ENCODE data around the gene SCRN1. TPM values are rescaled to one million over a fixed set of nuclear protein-coding genes. Genes with fewer than 3 reads are reported as not detected.
A peak's percentile ranks its signal among the peaks of the same experiment; 100 is the strongest.

Gene SCRN1
- total RNA-seq, 1 experiment from 2014 or later: 88.6 TPM

GRCh38 chr7:29918850-29919249 is 70.8 kb downstream of the SCRN1 start:
- H2AFZ ChIP-seq (ENCODE audit: low read length): no peak overlapping the region
- no peak for DNase-seq
- H3K79me2 ChIP-seq (ENCODE audit: low read length): no peaks in the 10 kb centered on the region

GRCh38 chr7:29917641-29918040 is 72.0 kb downstream of the SCRN1 start:
- H3K4me1 ChIP-seq (ENCODE audit: low read length): peaks cover 12% of the 10 kb centered on the region
- no peak overlapping the region for H3K4me2 ChIP-seq (ENCODE audit: low read depth, low read length, poor library complexity, severe bottlenecking)
- H2AFZ ChIP-seq (ENCODE audit: low read length): no peak overlapping the region
- no peaks in the 10 kb centered on the region for H3K79me2 ChIP-seq (ENCODE audit: low read length)
- peaks cover 20% of the 10 kb centered on the region; the same call in 1 of the 2 replicates for H3K36me3 ChIP-seq (ENCODE audit: insufficient read depth, low read length)
- no peaks in the 10 kb centered on the region for H3K9me2 ChIP-seq (replicated peaks; ENCODE audit: insufficient read depth, low read length)
- H3K9ac ChIP-seq (ENCODE audit: low read length): no peak overlapping the region
- no peak overlapping the region for H3K27ac ChIP-seq (ENCODE audit: low read length)
- no peak for DNase-seq
- H3K4me3 ChIP-seq (ENCODE audit: low read length): no peak overlapping the region
- no peaks in the 10 kb centered on the region for H3K27me3 ChIP-seq (ENCODE audit: low read length)
- H4K20me1 ChIP-seq (ENCODE audit: insufficient read depth, low read depth, low read length): 0 out of 2 replicates have a peak, but pooled peaks cover 3% of the 10 kb centered on the region
- H3K9me3 ChIP-seq (ENCODE audit: low read length): no peaks in the 10 kb centered on the region

More at GRCh38 chr7:29918850-29919249, 70.8 kb downstream of the SCRN1 start:
- H3K27me3 ChIP-seq (ENCODE audit: low read length): no peaks in the 10 kb centered on the region
- H3K4me3 ChIP-seq (ENCODE audit: low read length): no peak overlapping the region
- no peaks in the 10 kb centered on the region for H3K9me3 ChIP-seq (ENCODE audit: low read length)
- H4K20me1 ChIP-seq (ENCODE audit: insufficient read depth, low read depth, low read length): 0 out of 2 replicates have a peak, but pooled peaks cover 3% of the 10 kb centered on the region
- no peak overlapping the region for H3K9ac ChIP-seq (ENCODE audit: low read length)
- peaks cover 12% of the 10 kb centered on the region for H3K4me1 ChIP-seq (ENCODE audit: low read length)
- H3K27ac ChIP-seq (ENCODE audit: low read length): no peak overlapping the region
- no peak overlapping the region for H3K4me2 ChIP-seq (ENCODE audit: low read depth, low read length, poor library complexity, severe bottlenecking)
- peaks cover 23% of the 10 kb centered on the region; the same call in 1 of the 2 replicates for H3K36me3 ChIP-seq (ENCODE audit: insufficient read depth, low read length)
- no peaks in the 10 kb centered on the region for H3K9me2 ChIP-seq (replicated peaks; ENCODE audit: insufficient read depth, low read length)

DNA sequence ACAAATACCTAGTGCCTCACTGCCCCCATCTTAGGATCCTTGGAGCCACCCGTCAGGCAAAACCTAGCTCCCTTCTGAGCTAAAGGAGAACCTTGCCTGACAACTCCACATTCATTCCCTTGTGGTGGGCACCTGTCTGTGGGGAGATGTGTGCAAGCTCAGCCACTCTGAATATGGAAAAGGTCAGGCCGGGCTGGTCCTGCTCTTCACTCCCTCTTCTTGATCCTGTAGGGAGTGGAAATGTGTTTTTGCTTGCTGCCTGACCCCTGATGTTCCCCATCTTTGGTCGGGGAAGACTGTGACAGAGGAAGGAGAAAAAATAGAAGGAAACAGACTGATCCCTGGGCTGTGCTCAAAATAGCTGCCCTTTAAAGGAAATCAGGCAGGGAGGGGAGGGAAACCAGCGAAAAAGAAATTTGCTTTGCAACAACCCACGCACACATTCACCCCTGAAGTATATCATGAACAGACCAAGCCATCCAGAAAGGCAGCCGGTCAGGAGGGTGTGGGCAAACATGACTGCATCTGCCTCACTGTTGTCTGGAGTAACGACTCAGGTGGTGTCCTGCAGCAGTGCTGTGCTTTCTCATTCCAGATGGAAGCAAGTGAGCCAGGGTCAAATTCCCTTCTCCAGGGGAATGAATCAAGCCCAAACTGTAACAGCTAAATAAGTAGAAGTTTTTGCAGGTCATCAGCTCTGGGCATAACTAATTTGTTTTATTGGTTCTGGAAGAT is 74.0 kb downstream of the SCRN1 start:
- Histone ChIP-seq H3K9me3 (ENCODE audit: low read length) (no peaks in the 10 kb centered on the region), H3K4me1 (ENCODE audit: low read length) (peaks cover 12% of the 10 kb centered on the region), H3K4me2 (ENCODE audit: low read depth, low read length, poor library complexity, severe bottlenecking) (no peak overlapping the region), H3K36me3 (ENCODE audit: insufficient read depth, low read length) (peaks cover 14% of the 10 kb centered on the region; the same call in 1 of the 2 replicates), H4K20me1 (ENCODE audit: insufficient read depth, low read depth, low read length) (no peaks in the 10 kb centered on the region), H3K4me3 (ENCODE audit: low read length) (no peak overlapping the region), H3K27me3 (ENCODE audit: low read length) (no peaks in the 10 kb centered on the region), H3K9ac (ENCODE audit: low read length) (no peak overlapping the region), H3K27ac (ENCODE audit: low read length) (no peak overlapping the region), H3K79me2 (ENCODE audit: low read length) (no peaks in the 10 kb centered on the region), H3K9me2 (replicated peaks; ENCODE audit: insufficient read depth, low read length) (no peaks in the 10 kb centered on the region), H2AFZ (ENCODE audit: low read length) (no peak overlapping the region)
- DNase-seq: no peak

DNA sequence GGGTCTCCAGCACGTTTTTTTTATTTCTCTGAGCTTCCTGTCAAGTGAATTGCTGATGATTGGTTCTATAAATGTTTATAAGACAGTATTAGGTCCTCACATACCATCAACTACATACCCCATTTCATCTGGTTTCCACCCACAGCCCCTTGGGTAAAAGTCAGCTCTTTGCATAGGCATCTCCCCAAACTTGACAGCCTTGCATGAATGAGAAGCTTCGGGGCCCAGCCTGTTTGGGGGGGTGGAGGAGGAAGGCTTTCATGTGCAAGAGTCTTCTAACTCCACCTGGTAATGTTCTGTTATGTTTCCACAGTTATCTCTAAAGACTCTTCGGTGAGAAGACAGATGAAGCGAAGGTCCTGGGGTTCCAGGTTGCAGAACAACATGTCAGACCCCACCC is 75.4 kb downstream of the SCRN1 start:
- no peaks in the 10 kb centered on the region for H4K20me1 ChIP-seq (ENCODE audit: insufficient read depth, low read depth, low read length)
- no peak overlapping the region for H2AFZ ChIP-seq (ENCODE audit: low read length)
- no peaks in the 10 kb centered on the region for H3K9me2 ChIP-seq (replicated peaks; ENCODE audit: insufficient read depth, low read length)
- H3K27ac ChIP-seq (ENCODE audit: low read length): no peak overlapping the region
- H3K4me2 ChIP-seq (ENCODE audit: low read depth, low read length, poor library complexity, severe bottlenecking): no peak overlapping the region
- no peak overlapping the region for H3K4me3 ChIP-seq (ENCODE audit: low read length)
- no peaks in the 10 kb centered on the region for H3K27me3 ChIP-seq (ENCODE audit: low read length)
- no peak overlapping the region for H3K9ac ChIP-seq (ENCODE audit: low read length)
- peaks cover 12% of the 10 kb centered on the region for H3K4me1 ChIP-seq (ENCODE audit: low read length)
- no peaks in the 10 kb centered on the region for H3K79me2 ChIP-seq (ENCODE audit: low read length)
- DNase-seq: no peak
- H3K9me3 ChIP-seq (ENCODE audit: low read length): no peaks in the 10 kb centered on the region
- H3K36me3 ChIP-seq (ENCODE audit: insufficient read depth, low read length): no peaks in the 10 kb centered on the region

- H3K27ac ChIP-seq (ENCODE audit: low read length): no peak overlapping the region
- no peak overlapping the region for H2AFZ ChIP-seq (ENCODE audit: low read length)
- no peak overlapping the region for H3K4me3 ChIP-seq (ENCODE audit: low read length)
- no peaks in the 10 kb centered on the region for H3K79me2 ChIP-seq (ENCODE audit: low read length)
- H4K20me1 ChIP-seq (ENCODE audit: insufficient read depth, low read depth, low read length): no peaks in the 10 kb centered on the region
- peaks cover 26% of the 10 kb centered on the region for H3K36me3 ChIP-seq (ENCODE audit: insufficient read depth, low read length)
- no peaks in the 10 kb centered on the region for H3K4me1 ChIP-seq (ENCODE audit: low read length)
- no peaks in the 10 kb centered on the region for H3K27me3 ChIP-seq (ENCODE audit: low read length)
- H3K9me3 ChIP-seq (ENCODE audit: low read length): peaks cover 16% of the 10 kb centered on the region
- H3K9ac ChIP-seq (ENCODE audit: low read length): no peak overlapping the region
- H3K4me2 ChIP-seq (ENCODE audit: low read depth, low read length, poor library complexity, severe bottlenecking): no peak overlapping the region
- no peaks in the 10 kb centered on the region for H3K9me2 ChIP-seq (replicated peaks; ENCODE audit: insufficient read depth, low read length)
- DNase-seq: peak; percentile 53
These were observed 83.2 kb downstream of the SCRN1 start for GRCh38 chr7:29906200-29907022.

DNA sequence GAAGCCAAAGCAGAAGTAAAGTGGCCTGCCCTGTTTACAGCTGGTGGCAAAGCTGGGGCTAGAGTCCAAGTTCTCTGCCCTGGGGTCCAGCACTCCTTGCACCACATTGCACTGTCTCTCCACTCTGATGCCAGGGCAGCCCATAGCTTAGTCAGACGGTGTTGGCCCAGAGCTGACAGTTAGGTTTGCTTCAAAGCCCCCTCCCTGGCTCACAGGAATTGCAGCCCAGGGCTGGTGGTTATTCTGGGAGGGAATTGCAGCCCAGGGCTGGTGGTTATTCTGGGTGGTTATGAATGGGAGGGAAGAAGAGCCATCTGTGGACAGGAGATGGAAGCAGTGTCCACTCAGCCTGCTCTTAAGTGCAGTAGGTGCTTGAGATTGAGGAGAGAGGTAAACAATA is 88.9 kb downstream of the SCRN1 start:
- no peak overlapping the region for H2AFZ ChIP-seq (ENCODE audit: low read length)
- H4K20me1 ChIP-seq (ENCODE audit: insufficient read depth, low read depth, low read length): no peaks in the 10 kb centered on the region

DNA sequence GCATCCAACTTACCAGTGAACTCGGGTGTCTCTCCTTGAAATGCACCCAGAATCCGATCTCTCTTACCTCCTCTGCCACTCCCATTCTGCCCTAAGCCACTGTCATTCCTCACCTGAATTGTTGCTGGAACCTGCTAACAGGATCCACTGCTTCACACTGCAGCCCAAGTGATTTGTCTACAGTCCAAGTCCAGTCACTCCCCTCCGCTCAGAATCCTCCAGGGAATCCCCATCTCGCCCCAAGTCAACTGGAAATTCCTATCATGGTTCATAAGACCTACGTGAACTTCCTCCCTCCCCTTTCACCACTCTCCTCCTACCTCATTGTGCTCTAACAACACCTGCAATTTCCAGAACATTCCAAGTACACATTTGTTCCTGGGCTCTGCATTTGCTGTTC is 91.3 kb downstream of the SCRN1 start:
- Histone ChIP-seq H3K27me3 (ENCODE audit: low read length) (no peaks in the 10 kb centered on the region), H4K20me1 (ENCODE audit: insufficient read depth, low read depth, low read length) (no peaks in the 10 kb centered on the region), H3K27ac (ENCODE audit: low read length) (no peak overlapping the region), H3K4me2 (ENCODE audit: low read depth, low read length, poor library complexity, severe bottlenecking) (no peak overlapping the region), H3K9me3 (ENCODE audit: low read length) (no peaks in the 10 kb centered on the region), H3K9ac (ENCODE audit: low read length) (no peak overlapping the region), H3K9me2 (replicated peaks; ENCODE audit: insufficient read depth, low read length) (no peaks in the 10 kb centered on the region), H3K4me3 (ENCODE audit: low read length) (no peak overlapping the region), H3K36me3 (ENCODE audit: insufficient read depth, low read length) (no peaks in the 10 kb centered on the region), H3K79me2 (ENCODE audit: low read length) (no peaks in the 10 kb centered on the region), H2AFZ (ENCODE audit: low read length) (no peak overlapping the region), H3K4me1 (ENCODE audit: low read length) (no peaks in the 10 kb centered on the region)
- no peak for DNase-seq

More for the DNA sequence above, 88.9 kb downstream of the SCRN1 start:
- H3K79me2 ChIP-seq (ENCODE audit: low read length): no peaks in the 10 kb centered on the region
- DNase-seq: no peak
- H3K9me3 ChIP-seq (ENCODE audit: low read length): no peaks in the 10 kb centered on the region
- no peak overlapping the region for H3K4me3 ChIP-seq (ENCODE audit: low read length)
- H3K9ac ChIP-seq (ENCODE audit: low read length): no peak overlapping the region
- peaks cover 1% of the 10 kb centered on the region; the same call in 1 of the 2 replicates for H3K36me3 ChIP-seq (ENCODE audit: insufficient read depth, low read length)
- H3K4me2 ChIP-seq (ENCODE audit: low read depth, low read length, poor library complexity, severe bottlenecking): no peak overlapping the region
- no peaks in the 10 kb centered on the region for H3K27me3 ChIP-seq (ENCODE audit: low read length)
- no peaks in the 10 kb centered on the region for H3K9me2 ChIP-seq (replicated peaks; ENCODE audit: insufficient read depth, low read length)
- H3K4me1 ChIP-seq (ENCODE audit: low read length): no peaks in the 10 kb centered on the region
- no peak overlapping the region for H3K27ac ChIP-seq (ENCODE audit: low read length)

DNA sequence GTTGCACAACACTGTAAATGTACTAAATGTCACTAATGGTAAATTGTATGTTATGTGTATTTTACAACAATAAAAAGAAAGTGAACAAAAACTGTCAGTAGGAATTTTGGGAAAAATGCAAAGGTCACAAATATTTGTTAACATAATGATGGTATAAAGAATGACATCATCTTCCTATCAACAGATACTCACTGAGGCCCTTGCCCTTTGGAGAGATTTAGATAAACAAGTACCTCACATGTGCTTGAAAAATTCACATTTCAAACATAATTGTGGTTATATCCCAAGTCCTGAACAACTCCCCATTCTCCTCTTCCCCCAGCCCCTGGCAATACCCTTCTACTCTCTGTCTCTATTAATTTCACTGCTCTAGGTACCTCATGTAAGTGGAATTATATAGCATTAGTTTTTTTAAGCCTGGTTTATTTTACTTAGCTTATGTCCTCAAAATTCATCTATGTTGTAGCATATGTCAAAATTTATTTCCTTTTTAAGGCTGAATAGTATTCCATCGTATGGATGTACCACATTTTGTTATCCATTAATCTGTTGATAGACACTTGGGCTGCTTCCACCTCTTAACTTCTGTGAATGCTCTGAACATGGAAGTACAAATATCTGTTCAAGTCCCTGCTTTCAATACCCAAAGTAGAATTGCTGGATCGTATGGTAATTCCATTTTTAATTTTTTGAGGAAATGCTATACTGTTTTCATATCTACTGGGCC is 92.8 kb downstream of the SCRN1 start:
- Histone ChIP-seq H3K9me3 (ENCODE audit: low read length) (no peaks in the 10 kb centered on the region), H3K4me1 (ENCODE audit: low read length) (no peaks in the 10 kb centered on the region), H3K79me2 (ENCODE audit: low read length) (no peaks in the 10 kb centered on the region), H4K20me1 (ENCODE audit: insufficient read depth, low read depth, low read length) (no peaks in the 10 kb centered on the region), H3K4me2 (ENCODE audit: low read depth, low read length, poor library complexity, severe bottlenecking) (no peak overlapping the region), H3K4me3 (ENCODE audit: low read length) (no peak overlapping the region), H3K36me3 (ENCODE audit: insufficient read depth, low read length) (no peaks in the 10 kb centered on the region), H3K9ac (ENCODE audit: low read length) (no peak overlapping the region), H3K27me3 (ENCODE audit: low read length) (no peaks in the 10 kb centered on the region), H3K27ac (ENCODE audit: low read length) (no peak overlapping the region), H3K9me2 (replicated peaks; ENCODE audit: insufficient read depth, low read length) (no peaks in the 10 kb centered on the region), H2AFZ (ENCODE audit: low read length) (no peak overlapping the region)
- DNase-seq: no peak
